NCI-H2227 (cell line): ENCODE measurements around the gene LMX1B.
A peak's percentile ranks its signal among the peaks of the same experiment; 100 is the strongest.
"Not testable (repeated sequence)": the region's sequence is repeated elsewhere in the genome, so short reads cannot be mapped to it uniquely, and the experiment has no call there.

Experiments used
- DNase-seq: peaks from one replicate; lab custom pipeline; 2025; ENCODE audit not compliant: unreplicated experiment; lab: John Stamatoyannopoulos, UW

The LMX1B gene

GRCh38 chr9:126654124-126654523 lies 40.4 kb downstream of the LMX1B start:
- no peak for DNase-seq

DNA sequence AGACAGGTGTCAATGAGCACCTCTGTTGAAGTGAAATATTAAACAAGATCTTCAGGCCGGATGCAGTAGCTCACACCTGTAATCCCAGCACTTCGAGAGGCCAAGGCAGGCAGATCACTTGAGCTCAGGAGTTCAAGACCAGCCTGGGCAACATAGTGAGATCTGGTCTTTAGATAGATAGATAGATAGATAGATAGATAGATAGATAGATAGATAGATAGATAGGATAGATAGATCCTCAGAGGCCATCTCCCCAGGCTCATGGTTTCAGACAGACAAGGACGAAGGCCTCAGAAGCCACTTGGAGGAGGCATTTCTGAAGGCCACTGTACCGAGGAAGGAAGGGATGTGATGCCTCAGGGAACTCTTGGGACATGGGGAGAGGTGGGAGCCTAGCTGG lies 42.5 kb downstream of the LMX1B start:
- DNase-seq, result not testable (repeated sequence)

DNA sequence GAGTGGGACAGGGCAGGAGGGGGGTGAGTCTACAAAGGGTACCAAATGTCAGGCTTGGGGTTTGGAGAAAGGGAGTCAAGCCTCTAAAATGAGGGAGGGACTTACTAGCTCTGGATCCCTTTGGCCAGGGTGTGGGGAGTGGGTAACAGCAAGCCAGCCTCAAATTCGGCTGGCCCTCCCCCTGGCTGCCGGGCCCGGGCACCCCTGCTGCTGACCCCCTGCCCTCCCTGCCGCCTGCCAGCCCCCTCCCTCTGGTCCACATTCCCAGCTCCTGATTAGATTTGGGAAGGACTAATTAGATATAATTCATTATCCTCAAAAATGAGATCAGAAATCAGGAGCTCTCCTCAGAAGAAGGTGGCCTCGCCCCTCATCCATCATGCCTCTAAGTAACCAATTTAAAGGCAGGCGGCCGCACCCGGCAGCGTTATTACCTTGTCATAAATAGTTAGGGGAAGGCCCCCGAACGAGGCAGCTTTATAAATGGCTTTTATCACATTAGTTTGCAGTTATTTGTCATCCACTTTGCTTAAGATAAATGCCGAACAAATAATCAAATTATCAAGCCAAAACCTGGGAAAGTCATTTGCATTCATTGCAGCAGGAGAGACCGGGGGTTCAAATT lies 44.6 kb downstream of the LMX1B start:
- no peak for DNase-seq

- no peak for DNase-seq
Measured at GRCh38 chr9:126658956-126659555, 45.3 kb downstream of the LMX1B start.

DNA sequence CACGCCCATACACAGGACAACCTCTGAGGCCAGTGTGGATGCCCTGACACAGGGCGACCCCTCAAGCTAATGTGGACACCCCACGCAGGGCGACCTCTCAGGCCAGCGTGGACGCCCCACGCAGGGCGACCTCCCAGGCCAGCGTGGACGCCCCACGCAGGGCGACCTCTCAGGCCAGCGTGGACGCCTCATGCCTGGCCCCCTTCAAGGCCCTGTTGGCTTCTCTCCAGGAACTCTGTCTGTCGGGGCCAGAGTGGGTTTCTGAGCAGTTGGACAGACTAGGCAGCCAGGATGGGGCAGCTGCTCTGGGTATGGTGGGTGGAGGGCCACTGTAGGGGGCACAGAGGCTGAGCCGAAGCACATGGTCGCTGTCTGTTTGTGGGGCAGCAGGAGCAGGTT lies 47.4 kb downstream of the LMX1B start:
- no peak for DNase-seq

- DNase-seq, result no peak
Measured at GRCh38 chr9:126661521-126662251, 48.0 kb downstream of the LMX1B start.

DNA sequence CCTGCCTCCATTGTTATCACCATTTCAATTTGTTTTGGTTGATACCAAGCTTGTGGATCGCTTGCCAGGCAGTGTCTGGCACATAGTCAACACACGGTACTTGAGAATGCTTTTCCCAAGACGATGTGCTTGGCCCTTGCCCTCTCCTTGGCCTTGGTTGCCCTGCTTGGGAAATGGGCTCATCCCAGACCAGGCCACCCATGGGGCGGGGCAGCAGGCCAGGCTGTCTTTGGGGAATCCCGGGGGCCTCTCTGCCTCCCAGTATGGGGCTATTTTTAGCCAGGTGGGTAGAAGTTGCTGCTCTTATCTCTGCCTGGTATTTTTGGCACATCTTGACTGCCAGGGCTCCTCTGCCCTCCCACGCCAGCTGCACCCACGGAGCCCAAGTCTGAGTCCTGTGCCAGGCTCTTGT lies 49.9 kb downstream of the LMX1B start:
- no peak for DNase-seq

DNA sequence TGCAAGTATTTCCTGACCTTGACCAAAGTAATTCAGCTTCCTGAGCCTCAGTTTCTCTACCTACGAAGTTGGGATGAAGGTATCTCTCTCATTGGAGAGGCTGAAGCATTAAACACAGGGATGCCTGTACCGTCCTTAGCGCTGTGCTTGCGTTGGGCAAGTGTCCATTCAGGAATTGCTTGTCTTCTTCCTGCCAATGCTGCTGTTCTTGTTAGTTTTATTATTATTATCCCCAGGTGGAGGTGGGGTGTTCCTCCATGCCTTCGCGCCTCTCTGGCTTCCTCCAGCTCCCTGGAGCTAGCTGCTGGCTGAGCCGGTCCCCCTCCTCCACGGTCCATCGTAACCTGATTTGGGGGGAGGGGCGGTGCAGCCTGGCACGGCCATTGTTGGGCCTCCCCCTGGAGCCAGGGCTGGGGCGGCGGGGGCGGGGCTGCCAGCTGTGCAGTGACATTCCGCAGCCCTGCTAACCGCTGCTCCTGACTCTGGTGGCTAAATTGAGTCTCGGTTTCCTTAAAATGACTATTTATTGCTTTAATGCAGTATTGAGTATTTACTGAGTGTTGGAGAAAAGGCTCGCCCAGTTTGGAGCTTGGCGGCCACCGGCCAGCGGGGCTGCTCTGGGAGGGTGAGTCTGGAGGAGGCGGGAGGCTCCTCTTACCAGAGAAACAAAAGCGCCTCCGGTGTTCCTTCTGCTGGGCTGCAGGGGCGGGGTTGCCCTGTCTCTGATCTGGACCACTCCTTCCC lies 51.3 kb downstream of the LMX1B start:
- peak; percentile 66 for DNase-seq

DNA sequence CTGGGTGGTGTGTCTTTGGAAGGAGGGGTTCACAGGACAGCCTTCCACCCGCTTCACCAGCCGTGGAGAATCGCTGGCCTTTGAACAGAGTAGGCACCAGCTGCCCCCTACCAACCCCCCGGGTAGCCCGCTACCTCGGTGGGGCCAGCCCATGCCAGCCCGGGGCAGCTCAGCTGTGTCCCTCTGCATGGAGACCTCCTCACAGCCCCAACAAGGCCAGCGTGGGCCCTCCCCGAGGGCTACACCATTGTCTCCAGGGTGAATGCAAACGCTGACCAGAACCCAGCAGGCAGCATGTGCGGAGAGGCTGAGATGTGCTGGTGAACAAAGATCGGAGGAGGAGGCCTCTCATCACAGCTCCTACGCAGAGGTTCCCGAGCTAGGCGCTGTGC lies 51.9 kb downstream of the LMX1B start:
- no peak for DNase-seq

DNA sequence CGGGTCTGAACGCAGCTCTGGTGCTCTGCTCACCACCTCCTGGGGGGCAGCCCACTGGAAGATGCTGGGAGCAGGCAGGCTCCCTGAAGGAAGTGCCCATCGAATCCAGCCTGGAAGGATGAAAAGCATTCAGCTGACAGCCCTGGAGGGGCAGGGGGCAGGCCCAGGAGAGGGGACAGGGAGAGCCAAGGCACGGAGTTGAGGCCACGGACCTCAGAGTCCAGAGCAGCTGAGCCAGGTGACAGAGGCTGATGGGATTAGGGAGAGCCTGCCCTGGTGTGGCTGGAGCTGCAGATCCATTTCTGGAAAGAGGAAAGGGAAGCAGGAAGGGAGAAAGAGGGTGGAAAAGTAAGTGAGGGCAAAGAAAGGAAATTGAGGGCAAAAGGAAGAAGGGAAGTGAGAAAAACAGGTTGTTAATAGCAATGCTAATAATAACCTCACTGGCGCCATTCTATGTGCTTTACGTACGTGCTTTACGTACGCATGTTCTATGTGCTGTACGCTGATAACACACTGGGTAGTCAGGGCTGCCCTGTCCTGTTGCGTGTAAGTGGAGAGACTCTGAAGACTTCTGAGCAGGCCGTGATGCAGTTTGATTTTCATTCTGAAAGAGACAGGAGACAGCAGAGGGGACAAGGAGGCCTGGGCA lies 52.6 kb downstream of the LMX1B start:
- DNase-seq, result no peak

DNA sequence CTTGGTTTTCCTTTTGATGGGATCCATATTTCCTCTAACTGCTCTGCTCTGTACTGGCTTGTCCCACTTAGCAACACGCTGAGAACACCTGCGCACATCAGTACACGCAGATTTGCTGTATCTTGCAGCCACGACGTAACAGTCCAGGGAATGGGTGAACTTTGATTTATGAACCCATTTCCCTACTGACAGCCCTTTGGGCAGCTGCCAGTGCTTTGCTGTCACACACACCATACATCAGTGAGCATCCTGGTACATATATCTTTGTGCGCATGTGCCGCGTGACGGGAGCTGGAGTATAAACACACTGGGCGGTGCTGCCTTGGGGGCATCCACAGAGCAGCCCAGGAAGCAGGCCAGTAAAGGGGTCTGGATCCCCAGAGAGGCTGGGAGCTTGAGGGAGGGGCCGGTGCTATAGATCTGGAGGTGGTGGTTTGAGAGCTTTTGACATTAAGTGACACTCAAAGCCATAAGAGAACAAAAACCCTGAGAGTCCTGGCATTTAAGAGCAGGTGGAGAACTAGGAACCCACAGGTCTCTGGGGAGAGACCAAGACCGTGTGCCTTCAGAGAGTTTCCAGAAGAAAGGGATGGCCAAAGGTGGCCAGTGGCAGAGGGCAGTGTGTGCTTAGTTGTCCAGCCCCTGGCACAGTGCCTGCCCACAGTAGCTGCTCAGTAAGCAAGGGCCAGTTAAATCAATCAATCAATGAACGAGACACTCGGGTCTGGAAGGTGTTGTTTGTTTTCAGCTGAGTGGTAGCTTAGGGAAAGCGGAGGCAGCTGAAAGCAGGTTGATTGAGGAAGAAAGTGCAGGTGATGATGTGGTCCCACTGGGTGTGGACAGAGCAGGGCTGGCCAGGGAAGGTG lies 53.7 kb downstream of the LMX1B start:
- DNase-seq, result no peak

- no peak for DNase-seq
Measured at GRCh38 chr9:126668058-126668457, 54.3 kb downstream of the LMX1B start.

DNA sequence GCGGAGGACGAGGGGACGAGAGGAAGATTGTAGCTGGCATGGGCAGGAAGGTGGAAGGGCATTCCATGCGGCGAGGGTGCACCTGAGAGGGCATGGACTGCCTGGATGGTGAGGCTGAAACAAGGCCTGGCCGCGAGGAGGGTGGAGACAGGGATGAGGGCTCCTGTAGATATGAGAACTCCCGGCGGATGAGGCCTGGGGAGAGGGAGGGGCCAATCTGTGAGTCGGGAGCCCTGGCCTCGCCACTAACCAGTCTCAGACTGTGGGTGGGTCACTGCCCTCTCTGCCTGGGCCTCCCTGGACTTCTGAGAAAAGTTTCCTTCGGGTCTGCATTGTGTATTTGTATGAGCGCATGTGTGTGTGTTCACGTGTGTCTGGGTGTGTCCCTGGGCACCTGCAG lies 55.4 kb downstream of the LMX1B start:
- no peak for DNase-seq

GRCh38 chr9:126670270-126670669 lies 56.5 kb downstream of the LMX1B start:
- DNase-seq, result no peak

- peak; percentile 55 for DNase-seq
Measured at GRCh38 chr9:126671381-126671831, 57.7 kb downstream of the LMX1B start.

DNA sequence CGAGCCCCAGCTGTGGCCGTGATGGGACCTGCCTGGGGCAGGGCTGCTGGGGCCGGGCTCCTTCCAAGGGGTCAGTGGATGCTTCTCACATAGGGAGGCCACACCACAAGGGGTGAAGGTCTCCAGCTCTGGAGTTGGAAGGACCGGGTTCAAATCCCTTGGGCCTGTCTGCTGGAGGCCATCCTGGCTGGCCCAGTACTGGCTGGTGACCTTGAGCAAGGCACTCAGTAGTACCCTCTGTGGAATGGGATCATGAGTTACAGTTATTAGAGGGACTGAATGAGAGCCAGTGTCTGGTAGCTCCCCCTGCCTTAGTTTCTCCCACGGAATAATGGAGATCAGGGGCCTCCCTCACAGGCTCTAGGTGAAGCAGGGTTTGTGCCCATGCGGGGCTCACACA lies 58.3 kb downstream of the LMX1B start:
- DNase-seq, result no peak

- no peak for DNase-seq
Measured at GRCh38 chr9:126672634-126673284, 59.0 kb downstream of the LMX1B start.

DNA sequence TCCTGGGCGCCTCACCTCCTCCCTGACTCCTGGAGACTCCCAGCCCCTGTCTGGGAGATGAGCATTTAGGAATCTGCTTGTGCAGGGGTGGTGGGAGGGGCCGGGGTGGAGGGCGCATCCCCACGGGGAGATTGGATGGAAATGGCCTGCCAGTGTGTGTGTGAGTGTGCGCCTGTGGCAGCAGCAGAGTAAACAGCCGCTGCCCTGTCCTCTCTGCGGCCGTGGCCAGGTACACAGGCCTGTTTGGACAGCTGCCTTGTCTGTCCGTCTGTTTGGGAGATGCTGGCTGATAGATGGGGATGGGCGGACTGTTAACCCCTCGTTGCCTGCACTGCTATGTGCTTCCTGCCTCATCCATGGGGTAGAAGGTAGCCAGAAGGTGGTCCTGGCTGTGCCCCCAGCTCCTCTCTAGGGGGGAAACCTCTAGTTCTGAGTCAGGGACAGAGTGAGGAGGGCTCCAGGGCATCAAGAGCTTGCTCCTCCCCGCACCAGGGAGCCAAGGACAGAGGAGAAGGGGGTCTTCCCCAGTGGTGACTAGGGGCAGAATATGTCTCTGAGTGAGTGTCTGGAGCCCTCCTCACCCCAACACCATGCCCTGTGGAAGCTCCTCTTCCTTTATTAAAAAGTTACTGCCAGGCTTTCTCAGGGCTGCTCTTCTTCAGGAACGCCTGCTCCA lies 60.1 kb downstream of the LMX1B start:
- DNase-seq, result peak; percentile 78
